ENCODE results near the gene ARHGAP18.

ARHGAP18 gene

GRCh38 chr6:129612440-129612839 is 97.5 kb downstream of the ARHGAP18 start:
- Histone ChIP-seq H3K9me2 (replicated peaks; ENCODE audit: low read depth, low read length) (no peaks in the 10 kb centered on the region), H3K9ac (ENCODE audit: low read depth, low read length, poor library complexity, severe bottlenecking) (no peak overlapping the region), H3K4me1 (ENCODE audit: insufficient read depth, low read length, poor library complexity, severe bottlenecking) (no peaks in the 10 kb centered on the region), H3K4me2 (ENCODE audit: low read depth, low read length, poor library complexity, severe bottlenecking) (no peak overlapping the region), H3K79me2 (ENCODE audit: insufficient read depth, low read length) (no peaks in the 10 kb centered on the region), H3K36me3 (ENCODE audit: insufficient read depth, low read length) (peaks cover 4% of the 10 kb centered on the region; the same call in 1 of the 2 replicates), H3K9me3 (ENCODE audit: insufficient read depth, low read depth, low read length) (no peaks in the 10 kb centered on the region), H3K4me3 (ENCODE audit: low read length, poor library complexity, severe bottlenecking) (no peak overlapping the region), H4K20me1 (ENCODE audit: insufficient read depth, low read length, poor library complexity, severe bottlenecking) (no peaks in the 10 kb centered on the region), H3F3A (ENCODE audit: low read depth) (no peaks in the 10 kb centered on the region), H2AFZ (ENCODE audit: low read length) (no peak overlapping the region), H3K27me3 (ENCODE audit: insufficient read depth, low read length, poor library complexity, severe bottlenecking) (no peaks in the 10 kb centered on the region)
- TF ChIP-seq, protein P1, sequence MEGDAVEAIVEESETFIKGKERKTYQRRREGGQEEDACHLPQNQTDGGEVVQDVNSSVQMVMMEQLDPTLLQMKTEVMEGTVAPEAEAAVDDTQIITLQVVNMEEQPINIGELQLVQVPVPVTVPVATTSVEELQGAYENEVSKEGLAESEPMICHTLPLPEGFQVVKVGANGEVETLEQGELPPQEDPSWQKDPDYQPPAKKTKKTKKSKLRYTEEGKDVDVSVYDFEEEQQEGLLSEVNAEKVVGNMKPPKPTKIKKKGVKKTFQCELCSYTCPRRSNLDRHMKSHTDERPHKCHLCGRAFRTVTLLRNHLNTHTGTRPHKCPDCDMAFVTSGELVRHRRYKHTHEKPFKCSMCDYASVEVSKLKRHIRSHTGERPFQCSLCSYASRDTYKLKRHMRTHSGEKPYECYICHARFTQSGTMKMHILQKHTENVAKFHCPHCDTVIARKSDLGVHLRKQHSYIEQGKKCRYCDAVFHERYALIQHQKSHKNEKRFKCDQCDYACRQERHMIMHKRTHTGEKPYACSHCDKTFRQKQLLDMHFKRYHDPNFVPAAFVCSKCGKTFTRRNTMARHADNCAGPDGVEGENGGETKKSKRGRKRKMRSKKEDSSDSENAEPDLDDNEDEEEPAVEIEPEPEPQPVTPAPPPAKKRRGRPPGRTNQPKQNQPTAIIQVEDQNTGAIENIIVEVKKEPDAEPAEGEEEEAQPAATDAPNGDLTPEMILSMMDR (conservative IDR thresholded peaks at IDR 0.05; ENCODE audit: low read length): no peak
- no peak for TF ChIP-seq EZH2phosphoT487 (IDR thresholded peaks at IDR 0.05; ENCODE audit: borderline replicate concordance)

DNA sequence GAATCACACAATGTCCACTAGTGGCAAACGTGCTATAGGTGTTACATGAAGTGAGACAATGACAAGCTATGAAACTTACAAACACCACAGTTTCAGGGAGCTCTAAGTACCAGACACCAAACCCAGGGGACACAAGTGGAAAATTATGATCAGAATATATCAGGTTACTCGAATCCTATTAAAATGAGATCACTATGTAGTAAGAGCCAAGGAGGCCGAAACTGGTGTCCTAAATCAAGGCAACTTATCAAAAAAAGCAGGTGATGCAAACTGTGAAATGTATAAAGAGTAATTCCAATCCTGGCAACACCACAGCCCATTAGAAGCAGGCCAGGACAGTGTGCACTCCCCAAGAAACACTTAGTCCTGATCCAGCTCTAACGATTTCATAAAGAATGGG is 100.3 kb downstream of the ARHGAP18 start:
- Histone ChIP-seq H3K4me1 (ENCODE audit: insufficient read depth, low read length, poor library complexity, severe bottlenecking) (no peaks in the 10 kb centered on the region), H3F3A (ENCODE audit: low read depth) (no peaks in the 10 kb centered on the region)

GRCh38 chr6:129608886-129609537 is 101.0 kb downstream of the ARHGAP18 start:
- no peak overlapping the region for H3K4me3 ChIP-seq (ENCODE audit: low read length, poor library complexity, severe bottlenecking)
- no peaks in the 10 kb centered on the region for H3K9me3 ChIP-seq (ENCODE audit: insufficient read depth, low read depth, low read length)
- no peaks in the 10 kb centered on the region for H3K79me2 ChIP-seq (ENCODE audit: insufficient read depth, low read length)
- no peaks in the 10 kb centered on the region for H3F3A ChIP-seq (ENCODE audit: low read depth)
- no peak overlapping the region for H3K9ac ChIP-seq (ENCODE audit: low read depth, low read length, poor library complexity, severe bottlenecking)
- H3K27me3 ChIP-seq (ENCODE audit: insufficient read depth, low read length, poor library complexity, severe bottlenecking): no peaks in the 10 kb centered on the region
- H2AFZ ChIP-seq (ENCODE audit: low read length): no peak overlapping the region
- no peaks in the 10 kb centered on the region for H3K9me2 ChIP-seq (replicated peaks; ENCODE audit: low read depth, low read length)
- H4K20me1 ChIP-seq (ENCODE audit: insufficient read depth, low read length, poor library complexity, severe bottlenecking): no peaks in the 10 kb centered on the region
- H3K4me2 ChIP-seq (ENCODE audit: low read depth, low read length, poor library complexity, severe bottlenecking): no peak overlapping the region
- no peaks in the 10 kb centered on the region for H3K4me1 ChIP-seq (ENCODE audit: insufficient read depth, low read length, poor library complexity, severe bottlenecking)
- peaks cover 11% of the 10 kb centered on the region; the same call in 1 of the 2 replicates for H3K36me3 ChIP-seq (ENCODE audit: insufficient read depth, low read length)
- TF ChIP-seq, protein P1 (conservative IDR thresholded peaks at IDR 0.05; ENCODE audit: low read length): no peak
- no peak for TF ChIP-seq EZH2phosphoT487 (IDR thresholded peaks at IDR 0.05; ENCODE audit: borderline replicate concordance)

More for the DNA sequence above, 100.3 kb downstream of the ARHGAP18 start:
- no peak for TF ChIP-seq EZH2phosphoT487 (IDR thresholded peaks at IDR 0.05; ENCODE audit: borderline replicate concordance)
- TF ChIP-seq, protein P1 (conservative IDR thresholded peaks at IDR 0.05; ENCODE audit: low read length): no peak
- Histone ChIP-seq H3K9ac (ENCODE audit: low read depth, low read length, poor library complexity, severe bottlenecking) (no peak overlapping the region), H4K20me1 (ENCODE audit: insufficient read depth, low read length, poor library complexity, severe bottlenecking) (no peaks in the 10 kb centered on the region), H2AFZ (ENCODE audit: low read length) (no peak overlapping the region), H3K4me2 (ENCODE audit: low read depth, low read length, poor library complexity, severe bottlenecking) (no peak overlapping the region), H3K36me3 (ENCODE audit: insufficient read depth, low read length) (peaks cover 11% of the 10 kb centered on the region; the same call in 1 of the 2 replicates), H3K79me2 (ENCODE audit: insufficient read depth, low read length) (no peaks in the 10 kb centered on the region), H3K9me2 (replicated peaks; ENCODE audit: low read depth, low read length) (no peaks in the 10 kb centered on the region), H3K9me3 (ENCODE audit: insufficient read depth, low read depth, low read length) (no peaks in the 10 kb centered on the region), H3K4me3 (ENCODE audit: low read length, poor library complexity, severe bottlenecking) (no peak overlapping the region), H3K27me3 (ENCODE audit: insufficient read depth, low read length, poor library complexity, severe bottlenecking) (no peaks in the 10 kb centered on the region)
